Measurements from ENCODE around the gene SYT5.
"Not testable (repeated sequence)": the region's sequence is repeated elsewhere in the genome, so short reads cannot be mapped to it uniquely, and the experiment has no call there.

SYT5 gene

GRCh38 chr19:55206664-55207500 lies 26.8 kb upstream of the SYT5 start:
- DNase-seq = no peak

- not testable (repeated sequence) for DNase-seq
These were observed 22.1 kb upstream of the SYT5 start for GRCh38 chr19:55202199-55202598.

GRCh38 chr19:55199620-55200204 lies 19.6 kb upstream of the SYT5 start:
- DNase-seq = no peak

GRCh38 chr19:55198651-55199050 lies 18.6 kb upstream of the SYT5 start:
- DNase-seq = no peak

GRCh38 chr19:55197528-55197927 lies 17.4 kb upstream of the SYT5 start:
- no peak for DNase-seq

GRCh38 chr19:55196803-55197202 lies 16.7 kb upstream of the SYT5 start:
- no peak for DNase-seq

- no peak for DNase-seq
These were observed 13.4 kb upstream of the SYT5 start for GRCh38 chr19:55193481-55193880.

GRCh38 chr19:55189403-55189835 lies 9.3 kb upstream of the SYT5 start:
- no peak for DNase-seq

- no peak for DNase-seq
These were observed 8.5 kb upstream of the SYT5 start for GRCh38 chr19:55188625-55189024.

- no peak for DNase-seq
These were observed 6.0 kb upstream of the SYT5 start for GRCh38 chr19:55186080-55186479.

- no peak for DNase-seq
These were observed 1.7 kb upstream of the SYT5 start for GRCh38 chr19:55181740-55182139.

- no peak for DNase-seq
These were observed 1.1 kb downstream of the SYT5 start for GRCh38 chr19:55178781-55179599.

- no peak for DNase-seq
These were observed 4.0 kb downstream of the SYT5 start for GRCh38 chr19:55176076-55176475.

GRCh38 chr19:55175117-55175867 lies 4.8 kb downstream of the SYT5 start:
- DNase-seq = no peak

- no peak for DNase-seq
These were observed 5.5 kb downstream of the SYT5 start for GRCh38 chr19:55174425-55175116.

GRCh38 chr19:55173714-55174409 lies 6.2 kb downstream of the SYT5 start:
- DNase-seq = no peak

- no peak for DNase-seq
These were observed 6.8 kb downstream of the SYT5 start for GRCh38 chr19:55173186-55173713.

GRCh38 chr19:55172741-55173140 lies 7.3 kb downstream of the SYT5 start:
- DNase-seq = no peak

- DNase-seq = not testable (repeated sequence)
These were observed 7.8 kb downstream of the SYT5 start for GRCh38 chr19:55172318-55172717.

- no peak for DNase-seq
These were observed 8.6 kb downstream of the SYT5 start for GRCh38 chr19:55171440-55171839.

- no peak for DNase-seq
These were observed 11.0 kb downstream of the SYT5 start for GRCh38 chr19:55169136-55169535.
